Lower leg skin (tissue), 3 donors: ENCODE results near the gene FGF7.

Experiments
- CTCF ChIP-seq, 3 donors: fragments of 450-650 bp; IDR thresholded peaks; one replicate each; pipeline ENCODE4 v1.5.1; 2016; ENCODE audit warnings: antibody characterized with exemption in 3 of 3, mild to moderate bottlenecking in 3 of 3, moderate library complexity in 2 of 3
- POLR2A ChIP-seq, 2 donors: fragments of 450-650 bp; IDR thresholded peaks; one replicate each; pipeline ENCODE4 v1.6.1; 2016 to 2017; ENCODE audit warnings: antibody characterized with exemption in 2 of 2, mild to moderate bottlenecking in 1 of 2, moderate library complexity in 1 of 2

GRCh38 chr15:49415149-49415548 is 7.9 kb upstream of the FGF7 start:
- TF ChIP-seq CTCF (IDR thresholded peaks at IDR 0.05) (no peak), POLR2A (IDR thresholded peaks at IDR 0.05) (no peak)
